Stimulated activated CD4-positive, alpha-beta T cell treated with anti-CD3 and anti-CD28 coated beads, Interleukin-4, amount 100 ng/mL, for 1 hour (primary cell): ENCODE data around the gene DUSP10.

Experiments used
- DNase-seq: peaks from one replicate; pipeline ENCODE4 v3.0.0-alpha.2; 2020

DUSP10 gene

DNA sequence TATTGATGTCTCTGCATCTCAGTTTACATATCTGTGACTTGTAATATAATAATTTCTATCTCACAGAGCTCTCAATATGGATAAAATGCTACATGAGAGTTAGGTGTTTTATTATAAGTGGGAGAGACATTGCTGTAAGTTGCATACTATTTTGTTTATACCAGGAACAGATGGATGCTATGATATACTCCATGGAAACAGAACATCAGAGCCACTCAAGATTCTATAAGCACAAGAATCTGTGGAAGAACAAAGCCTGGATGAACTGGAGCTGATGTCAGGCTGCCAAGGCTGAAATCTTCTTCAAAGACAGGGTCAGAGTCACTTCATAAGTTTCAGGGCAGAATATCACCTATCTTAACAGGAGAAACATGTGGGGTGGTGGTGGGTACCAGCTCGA is 30.2 kb downstream of the DUSP10 start:
- no peak for DNase-seq

DNA sequence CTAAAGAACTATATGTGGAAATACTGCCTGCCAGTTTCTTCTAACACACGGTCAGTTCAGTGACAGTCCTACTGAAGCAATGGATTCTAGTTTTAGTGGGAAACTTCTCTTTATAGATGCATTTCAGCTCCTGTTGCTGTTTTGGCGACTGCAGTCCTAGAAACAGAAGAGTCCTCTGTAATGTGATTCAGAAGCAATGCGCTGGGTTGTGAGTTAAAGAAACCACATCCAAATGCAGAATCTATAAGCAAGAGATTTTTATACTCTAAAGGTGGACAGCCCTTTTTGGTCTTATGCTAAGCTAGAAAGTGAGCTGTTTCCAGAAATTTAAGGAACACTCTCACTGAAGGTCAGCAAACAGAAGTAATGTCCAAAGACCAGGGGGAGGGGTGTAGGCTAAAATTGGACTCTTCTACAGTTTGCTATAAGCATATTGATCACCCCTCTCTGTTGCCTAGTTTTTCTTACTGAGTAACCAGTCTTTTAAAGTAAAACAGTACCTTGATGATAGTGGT is 30.8 kb downstream of the DUSP10 start:
- DNase-seq: no peak

- no peak for DNase-seq
Observed at GRCh38 chr1:221709854-221710253, 32.0 kb downstream of the DUSP10 start.

DNA sequence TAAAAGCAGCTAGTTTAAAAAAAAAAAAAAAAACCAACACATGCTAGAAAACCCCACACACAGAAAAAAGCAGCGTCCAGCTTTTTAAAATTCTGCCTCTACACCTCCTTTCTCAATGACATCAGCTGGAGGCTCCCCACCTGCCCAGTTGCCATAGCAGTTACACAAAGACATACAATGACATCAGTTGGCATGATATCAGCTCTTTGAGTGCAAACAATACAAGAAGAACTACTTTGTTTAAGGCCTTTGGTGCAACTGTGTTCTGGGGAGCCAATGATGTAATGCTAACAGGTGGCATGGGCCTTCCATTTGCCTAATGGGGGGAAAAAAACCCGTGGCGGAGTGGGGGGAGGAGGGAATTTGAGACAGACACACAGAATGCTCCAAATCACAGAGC is 32.9 kb downstream of the DUSP10 start:
- DNase-seq: no peak

DNA sequence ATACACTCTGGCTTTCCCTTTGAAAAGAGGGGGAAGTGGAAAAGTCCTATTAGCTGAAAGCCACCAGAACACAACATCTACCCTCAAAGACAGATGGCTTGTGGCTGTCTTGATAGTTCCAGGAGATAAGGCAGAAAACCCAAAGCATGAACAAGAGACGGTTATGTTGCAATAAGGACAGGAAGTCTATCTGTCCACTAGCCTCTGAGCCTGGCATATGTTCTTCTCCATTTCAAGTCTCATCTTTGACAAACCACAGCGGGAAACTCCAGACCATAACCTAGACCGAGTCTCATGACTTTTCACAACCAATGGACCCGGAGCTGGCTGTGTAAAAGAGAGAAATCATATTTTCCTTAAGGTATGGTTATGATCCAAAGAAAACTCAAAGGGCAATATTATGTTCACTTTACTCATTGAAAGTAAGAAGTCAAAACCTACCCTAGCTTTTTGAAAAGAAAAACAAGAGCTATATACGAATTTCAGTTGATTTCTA is 33.8 kb downstream of the DUSP10 start:
- no peak for DNase-seq

- DNase-seq: no peak
Observed at GRCh38 chr1:221706876-221707582, 34.9 kb downstream of the DUSP10 start.

- no peak for DNase-seq
Observed at GRCh38 chr1:221706191-221706590, 35.7 kb downstream of the DUSP10 start.

GRCh38 chr1:221704306-221704705 is 37.6 kb downstream of the DUSP10 start:
- DNase-seq: no peak

- DNase-seq: no peak
Observed at GRCh38 chr1:221701570-221702186, 40.2 kb downstream of the DUSP10 start.

DNA sequence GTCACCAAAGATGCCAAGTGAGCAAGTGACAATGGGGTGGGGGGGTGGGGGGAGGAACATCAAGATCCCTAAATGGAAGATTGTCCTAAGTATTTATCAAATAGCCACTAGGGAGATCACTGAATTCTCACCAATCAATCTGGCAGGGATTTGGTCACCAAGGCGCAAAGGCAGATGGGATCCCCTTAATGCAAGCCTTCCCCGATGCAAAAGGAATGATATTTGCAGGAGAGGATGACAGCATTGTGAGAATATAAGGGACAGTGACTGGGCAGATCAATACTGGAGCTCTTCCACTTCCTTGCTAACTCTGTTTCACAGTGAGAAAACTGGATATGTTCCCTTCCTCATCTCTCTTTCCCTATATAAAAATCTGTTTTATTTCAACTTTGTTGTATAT is 40.9 kb downstream of the DUSP10 start:
- no peak for DNase-seq

- DNase-seq: no peak
Observed at GRCh38 chr1:221700536-221700935, 41.4 kb downstream of the DUSP10 start.

DNA sequence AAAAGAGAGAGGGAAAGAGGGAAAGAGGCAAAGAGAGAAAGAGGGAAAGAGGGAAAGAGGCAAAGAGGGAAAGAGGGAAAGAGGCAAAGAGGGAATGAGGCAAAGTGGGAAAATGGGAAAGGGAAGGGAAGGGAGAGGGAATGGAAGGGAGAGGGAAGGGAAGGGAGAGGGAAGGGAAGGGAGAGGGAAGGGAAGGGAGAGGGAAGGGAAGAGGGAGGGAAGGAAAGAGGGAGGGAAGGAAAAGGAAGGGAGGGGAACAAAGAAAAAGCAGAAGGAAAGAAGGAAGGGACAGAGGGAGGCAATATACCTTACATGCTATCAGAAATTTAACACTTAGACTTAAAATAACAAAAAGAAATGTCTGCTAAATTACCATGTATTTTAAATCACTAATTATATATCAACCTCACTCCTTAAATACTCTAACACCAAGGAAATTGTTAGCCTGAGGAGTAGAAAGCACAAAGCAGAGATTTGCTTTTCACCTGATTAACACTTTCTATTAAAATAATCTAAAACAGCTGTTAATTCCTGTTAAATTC is 41.8 kb downstream of the DUSP10 start:
- DNase-seq: no peak

DNA sequence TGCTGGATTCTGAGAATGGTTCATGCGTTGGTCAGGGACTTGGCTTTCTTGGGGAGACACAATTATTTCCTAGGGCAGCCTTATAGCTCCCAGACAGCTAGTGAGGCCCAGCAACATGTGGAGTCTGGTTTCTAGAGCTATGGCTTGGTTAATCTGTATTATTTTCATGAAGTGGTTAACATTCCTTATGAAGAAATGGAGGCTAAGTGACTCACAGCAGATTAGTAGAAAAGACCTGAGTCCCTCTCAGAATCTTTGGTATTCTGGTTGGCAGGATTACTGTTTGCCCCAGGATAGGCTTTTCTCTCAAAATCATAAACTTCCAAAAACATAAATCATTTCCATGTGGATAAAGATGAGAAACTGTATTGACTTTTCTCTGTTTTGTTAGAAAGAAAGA is 42.3 kb downstream of the DUSP10 start:
- no peak for DNase-seq

GRCh38 chr1:221698579-221699349 is 43.1 kb downstream of the DUSP10 start:
- no peak for DNase-seq

DNA sequence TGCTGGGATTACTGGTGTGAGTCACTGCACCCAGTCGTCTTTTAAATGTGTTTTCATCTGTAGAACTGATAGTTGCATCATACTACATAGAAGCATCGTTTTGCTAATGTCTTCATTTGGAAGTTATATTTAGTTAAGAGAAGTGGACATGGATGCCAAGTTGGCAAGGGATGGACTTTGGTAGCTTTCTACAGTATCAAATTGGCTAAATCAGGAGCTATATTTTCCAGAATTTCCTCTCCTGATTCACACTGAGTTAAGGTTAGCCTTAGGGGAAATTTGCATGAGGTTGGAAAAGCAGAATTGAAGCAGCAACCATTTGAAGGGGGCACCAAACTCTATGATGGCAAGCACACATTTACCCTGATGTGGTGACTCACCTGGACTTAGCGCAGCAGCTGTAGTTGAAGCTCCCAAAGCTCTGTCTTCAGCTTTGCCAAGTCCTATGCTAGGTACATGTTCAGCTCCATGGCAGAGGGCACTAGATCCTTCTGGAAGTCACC is 43.9 kb downstream of the DUSP10 start:
- no peak for DNase-seq

DNA sequence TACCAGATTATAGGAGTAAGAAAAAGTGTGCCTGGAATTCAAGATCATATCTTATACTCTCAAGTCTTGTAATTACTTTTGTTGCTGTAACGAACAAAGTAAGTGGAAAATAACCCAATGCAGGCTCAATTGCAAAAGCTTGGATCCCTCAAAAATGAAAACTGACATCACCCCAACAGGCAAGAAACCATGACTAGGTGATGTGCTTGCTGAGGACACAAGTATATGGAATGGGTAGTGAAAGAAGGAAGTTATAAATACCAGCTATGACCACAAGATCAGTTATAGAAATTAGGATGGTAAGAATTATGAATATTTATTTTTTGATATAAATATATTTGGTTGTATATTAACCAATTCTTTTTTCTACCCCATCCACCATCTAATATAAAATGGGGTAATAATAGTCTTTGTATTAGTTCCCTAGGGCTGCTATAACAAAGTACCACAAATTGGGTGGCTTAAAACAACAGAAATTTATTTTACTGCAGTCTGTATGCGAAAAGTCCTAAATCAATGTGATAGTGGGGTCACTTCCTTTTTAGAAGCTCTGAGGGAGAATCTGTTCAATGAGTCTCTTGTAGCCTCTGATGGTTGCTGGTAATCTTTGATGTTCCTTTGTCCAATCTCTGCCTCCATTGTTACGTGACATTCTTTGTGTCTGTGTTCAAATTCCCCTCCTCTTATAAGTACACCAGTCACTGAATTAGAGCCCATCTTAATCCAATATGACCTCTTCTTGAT is 45.0 kb downstream of the DUSP10 start:
- DNase-seq: no peak

DNA sequence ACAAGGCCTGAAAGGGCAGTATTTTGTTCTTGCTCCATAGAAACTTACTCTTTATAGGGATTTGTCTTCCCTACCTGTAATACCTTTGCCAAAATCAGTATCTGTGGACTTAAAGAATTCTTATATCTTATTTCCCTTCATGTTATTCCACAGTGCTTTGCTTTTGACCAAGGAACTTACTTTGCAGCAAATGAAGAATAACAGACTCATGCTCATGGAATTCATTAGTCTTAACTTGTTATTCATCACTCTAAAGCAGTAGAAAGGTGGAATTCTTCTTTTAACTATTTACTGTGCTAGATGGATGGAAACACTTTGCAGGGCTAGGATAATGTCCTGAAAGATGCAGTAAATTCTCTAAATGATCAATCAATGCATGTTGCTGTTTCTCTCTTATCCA is 45.9 kb downstream of the DUSP10 start:
- no peak for DNase-seq

GRCh38 chr1:221695301-221695700 is 46.6 kb downstream of the DUSP10 start:
- no peak for DNase-seq

- no peak for DNase-seq
Observed at GRCh38 chr1:221694109-221694508, 47.8 kb downstream of the DUSP10 start.

- no peak for DNase-seq
Observed at GRCh38 chr1:221693087-221693486, 48.8 kb downstream of the DUSP10 start.

DNA sequence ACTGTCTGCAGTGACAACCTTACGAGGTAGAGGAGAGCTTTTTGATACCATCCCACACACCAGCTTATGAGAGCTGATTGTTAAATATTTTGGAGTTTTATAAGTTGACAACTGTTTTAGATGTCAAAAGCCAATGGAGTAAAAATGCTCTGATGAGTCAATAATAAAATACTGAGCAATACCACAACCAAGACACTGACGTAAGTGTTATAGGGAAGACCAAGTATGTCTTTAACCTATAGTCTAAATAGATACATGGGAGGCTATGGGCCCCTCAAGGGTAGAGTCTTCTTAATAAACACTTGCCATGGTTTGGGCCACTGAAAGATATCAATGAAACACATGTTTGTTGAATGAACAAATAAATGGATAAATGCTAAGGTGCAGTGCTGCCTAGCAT is 49.2 kb downstream of the DUSP10 start:
- DNase-seq: no peak

DNA sequence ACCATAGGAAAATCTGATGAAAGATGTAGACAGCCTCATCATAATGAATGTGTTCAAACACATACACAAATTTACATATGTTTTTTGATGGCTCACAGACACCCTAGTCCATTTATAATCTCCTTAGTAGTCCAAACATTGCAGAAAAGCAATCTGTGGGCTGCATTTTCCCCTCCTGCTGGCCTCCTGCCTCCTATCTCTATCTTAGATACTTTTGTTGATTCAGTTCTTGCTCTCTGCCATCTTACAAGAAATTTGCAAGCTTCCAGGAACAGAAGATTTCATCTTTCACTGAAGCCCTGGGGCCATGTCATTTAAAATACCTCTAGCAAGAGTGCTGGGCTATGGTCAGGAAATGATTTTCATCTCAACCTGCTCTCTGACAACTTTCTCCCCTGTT is 50.6 kb downstream of the DUSP10 start:
- DNase-seq: no peak

DNA sequence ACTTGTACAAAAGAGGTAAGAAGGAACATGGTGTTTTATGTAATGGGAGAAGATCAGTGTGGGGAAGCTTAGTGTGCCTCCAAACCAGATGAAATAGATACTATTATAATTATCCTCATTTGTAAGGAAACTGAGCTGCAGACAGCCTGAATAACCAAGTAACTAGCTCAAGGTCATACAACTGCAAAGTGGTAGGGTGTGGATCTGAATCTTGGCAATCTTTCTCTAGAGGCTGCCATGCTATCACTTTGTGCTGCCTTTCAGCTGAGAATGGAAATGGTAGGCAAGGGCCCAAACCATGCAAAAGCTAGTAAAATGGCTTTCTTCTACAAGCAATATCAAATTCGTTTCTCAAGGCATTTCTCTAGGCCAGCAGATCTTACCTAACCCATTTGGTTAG is 51.0 kb downstream of the DUSP10 start:
- no peak for DNase-seq
